22Rv1 (cell line): ENCODE results near the gene MTPN.

ENCODE experiments used
- H3K27ac ChIP-seq: fragments of 450-650 bp; 2 replicates; pipeline ENCODE4 v1.5.1; 2017
- CTCF ChIP-seq: fragments of 450-650 bp; IDR thresholded peaks from 2 replicates; pipeline ENCODE4 v1.5.1; 2017; ENCODE audit warnings: mild to moderate bottlenecking
- ZFX ChIP-seq: fragments of 450-650 bp; IDR thresholded peaks from 2 replicates; pipeline ENCODE4 v1.6.1; 2017; ENCODE audit warnings: antibody characterized with exemption, borderline replicate concordance

MTPN gene

GRCh38 chr7:135933509-135934188 is 43.5 kb downstream of the MTPN start:
- no peak for TF ChIP-seq CTCF
- no peak for TF ChIP-seq ZFX
- no peak overlapping the region for H3K27ac ChIP-seq

DNA sequence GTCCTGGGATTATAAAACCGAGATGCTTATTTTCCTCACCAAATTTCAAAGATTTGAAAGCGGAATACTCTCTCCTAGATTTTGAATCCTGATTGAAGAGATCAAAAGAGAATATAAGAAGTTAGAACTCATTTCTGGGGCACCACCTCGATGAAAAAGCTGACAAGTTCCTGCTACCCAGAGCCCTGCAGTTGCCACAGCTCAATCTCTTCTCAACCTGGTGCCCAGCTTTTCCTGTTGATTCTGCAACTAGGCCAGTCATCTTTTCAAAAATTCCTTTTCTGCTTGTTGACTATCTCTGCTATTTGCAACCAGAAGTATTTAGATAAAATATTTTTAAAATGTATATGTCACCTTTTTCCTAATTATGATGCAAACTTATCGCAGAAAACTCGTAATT is 45.0 kb downstream of the MTPN start:
- no peak overlapping the region for H3K27ac ChIP-seq
- no peak for TF ChIP-seq ZFX
- TF ChIP-seq CTCF: no peak

DNA sequence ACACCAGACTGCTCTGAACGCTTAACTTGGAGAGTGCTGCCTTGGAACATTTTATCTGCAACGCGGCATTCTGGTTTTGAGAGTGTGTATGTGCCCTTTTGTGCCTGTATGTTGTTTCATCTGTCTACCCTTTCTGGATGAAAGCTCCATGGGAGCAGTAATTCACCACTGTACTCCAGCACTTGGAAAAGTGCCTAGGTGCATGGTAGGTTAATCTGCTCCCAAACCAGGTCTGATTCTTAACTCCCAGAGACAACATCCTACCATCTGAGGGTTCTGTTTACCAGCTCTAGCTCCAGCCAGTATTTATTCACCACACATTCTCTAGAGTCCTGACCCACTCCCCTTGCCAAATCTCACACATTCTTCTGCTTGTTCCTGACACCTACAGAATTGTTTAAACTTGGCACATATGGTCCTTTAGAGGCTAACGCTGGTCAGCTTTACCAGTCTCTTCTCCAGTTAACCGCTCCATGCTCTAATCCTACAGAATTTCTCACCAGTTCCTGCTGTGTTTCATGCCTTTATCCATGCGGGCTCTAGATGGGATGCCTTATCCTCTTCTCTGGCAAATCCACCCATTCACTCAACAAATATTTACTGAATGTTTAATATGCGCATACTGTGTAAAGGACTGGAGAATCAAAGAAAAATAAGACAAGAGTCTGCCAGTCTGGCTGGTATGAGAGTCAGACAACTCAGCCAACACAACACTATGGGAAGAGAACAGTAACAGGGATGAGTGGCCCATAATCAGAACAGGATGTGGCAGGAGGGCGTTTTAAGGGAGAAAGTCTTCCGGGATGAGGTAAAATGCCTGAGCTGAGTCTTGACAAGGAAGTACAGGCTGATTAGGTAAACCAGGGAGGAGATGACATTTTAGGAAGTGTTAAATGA is 46.3 kb downstream of the MTPN start:
- TF ChIP-seq ZFX (no peak), CTCF (no peak)
- peak overlapping the region; percentile 35 for H3K27ac ChIP-seq

DNA sequence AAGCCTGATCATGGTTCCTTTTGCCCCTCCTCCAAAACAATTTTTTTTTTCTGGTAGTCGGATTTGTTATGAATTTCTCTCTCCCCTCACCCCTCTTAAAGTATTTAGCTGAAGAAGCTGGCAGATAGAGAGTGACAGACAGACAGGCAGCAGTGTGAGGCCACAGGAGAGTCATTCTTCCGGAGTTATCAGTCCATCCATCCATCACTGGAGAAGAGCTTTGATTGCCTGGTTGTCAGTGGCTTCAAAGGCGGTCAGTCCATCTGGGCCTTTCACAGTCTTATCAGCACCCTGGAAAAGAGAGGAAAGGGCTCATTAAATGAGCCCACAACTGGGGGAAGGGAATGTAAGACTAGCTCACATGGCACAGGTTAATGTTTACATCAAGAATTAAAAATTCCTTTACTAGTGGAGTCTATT is 47.4 kb downstream of the MTPN start:
- no peak overlapping the region for H3K27ac ChIP-seq
- TF ChIP-seq CTCF (no peak), ZFX (no peak)

DNA sequence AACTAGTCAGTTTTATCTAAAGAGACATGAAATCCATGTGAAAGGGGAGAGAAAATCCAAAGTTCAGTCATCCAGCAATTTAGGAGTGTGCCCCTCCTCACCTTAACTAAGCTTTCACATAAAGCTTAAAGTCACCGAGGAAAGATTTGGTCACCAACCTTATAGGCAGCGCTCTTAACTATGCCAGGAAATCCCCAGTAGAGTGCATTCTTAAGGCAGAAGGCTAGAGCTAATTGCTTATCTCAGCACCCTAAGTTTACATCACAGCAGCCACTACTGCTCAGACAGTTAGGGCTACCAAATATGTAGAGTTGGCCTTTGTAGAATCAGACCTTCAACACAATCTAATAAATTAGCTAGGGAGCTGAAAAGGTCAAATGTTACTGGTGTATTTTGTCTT is 47.9 kb downstream of the MTPN start:
- no peak overlapping the region for H3K27ac ChIP-seq
- no peak for TF ChIP-seq ZFX

- H3K27ac ChIP-seq: no peak overlapping the region
- no peak for TF ChIP-seq CTCF
- no peak for TF ChIP-seq ZFX
Observed at GRCh38 chr7:135928136-135928535, 49.0 kb downstream of the MTPN start.

GRCh38 chr7:135925210-135925609 is 51.9 kb downstream of the MTPN start:
- no peak overlapping the region for H3K27ac ChIP-seq
- TF ChIP-seq ZFX (no peak), CTCF (no peak)
